ENCODE data around the gene SEC31B.

SEC31B gene

DNA sequence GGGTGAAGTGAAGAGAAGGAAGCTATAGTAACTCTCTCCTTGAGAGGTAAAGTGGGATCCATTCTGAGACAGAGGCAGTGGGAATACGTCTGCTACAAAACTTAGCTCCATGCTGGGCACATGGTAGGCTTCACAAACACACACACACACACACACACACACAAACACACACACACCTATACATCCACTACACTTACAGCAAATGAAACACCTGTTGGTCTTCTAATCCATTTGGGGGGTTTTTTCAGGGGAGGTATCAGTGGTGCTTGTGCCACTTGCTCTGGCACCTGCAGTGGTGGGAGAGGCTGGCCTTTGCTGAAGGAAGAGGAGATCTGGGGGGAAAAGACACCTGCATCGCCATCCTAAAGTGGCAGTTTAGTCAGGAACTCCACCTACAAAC lies 14.5 kb downstream of the SEC31B start:
- Histone ChIP-seq H4K91ac (ENCODE audit: low read length) (no peak overlapping the region), H3K14ac (ENCODE audit: low read length in 2 of 2) (no peak overlapping the region), H2BK15ac (ENCODE audit: low read depth, poor library complexity, severe bottlenecking) (no peak overlapping the region), H2AFZ (ENCODE audit: low read depth, low read length) (no peak overlapping the region), H4K8ac (ENCODE audit: low read length) (no peak overlapping the region), H3K18ac (ENCODE audit: low read depth in 1 of 2, low read length in 2 of 2) (no peak overlapping the region), H3K36me3 (ENCODE audit: control insufficient read depth in 1 of 2, insufficient read depth in 2 of 2, low read depth in 1 of 2, low read length in 2 of 2) (peaks cover 18 to 23% of the 10 kb centered on the region in 2 experiments), H3K79me1 (replicated peaks; ENCODE audit: low read length, poor library complexity, severe bottlenecking) (no peaks in the 10 kb centered on the region), H3K9me3 (ENCODE audit: control insufficient read depth, low read length) (no peaks in the 10 kb centered on the region), H3K27me3 (ENCODE audit: control insufficient read depth in 1 of 2, insufficient read depth in 1 of 2, low read length in 2 of 2) (peaks cover 0 to 13% of the 10 kb centered on the region in 2 experiments), H2BK120ac (ENCODE audit: low read depth, low read length) (no peak overlapping the region), H3K4ac (ENCODE audit: low read depth in 1 of 2, low read length in 2 of 2) (no peak overlapping the region), H3K4me3 (ENCODE audit: insufficient read depth in 1 of 2, low read depth in 1 of 2, low read length in 2 of 2) (no peak overlapping the region), H2AK5ac (ENCODE audit: low read length, severe bottlenecking) (no peak overlapping the region), H2BK5ac (ENCODE audit: low read depth, low read length, poor library complexity, severe bottlenecking) (no peak overlapping the region), H3K4me1 (ENCODE audit: control insufficient read depth, insufficient read depth, low read depth, low read length) (peaks cover 4% of the 10 kb centered on the region), H3K9ac (ENCODE audit: low read length) (no peak overlapping the region), H3K27ac (ENCODE audit: low read length, poor library complexity, severe bottlenecking) (no peak overlapping the region), H3K4me2 (ENCODE audit: low read length, poor library complexity, severe bottlenecking) (no peak overlapping the region), H3K23ac (ENCODE audit: low read length in 2 of 2) (no peak overlapping the region), H2BK12ac (ENCODE audit: low read length in 2 of 2) (no peak overlapping the region)
- DNase-seq: no peak
- WGBS: 100% methylated on average over 1 of the region's 2 CpGs

DNA sequence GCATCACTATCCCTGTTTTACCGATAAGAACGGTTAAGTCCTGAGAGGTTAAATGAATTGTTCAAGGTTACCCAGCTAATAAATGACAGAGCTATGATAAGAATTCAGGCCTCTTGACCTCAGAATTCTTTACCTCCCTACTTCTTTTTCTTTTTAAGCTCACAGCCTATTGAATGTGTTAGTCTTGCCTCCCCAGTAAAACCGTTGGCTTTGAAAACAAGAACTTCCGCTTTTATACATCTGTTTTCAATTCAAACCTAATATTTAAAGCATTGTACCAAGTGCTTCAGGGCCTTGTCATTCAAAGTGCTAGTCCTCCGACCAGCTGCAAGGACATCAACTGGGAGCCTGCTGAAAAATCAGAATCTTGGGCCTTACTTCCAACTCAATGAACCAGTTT lies 15.6 kb downstream of the SEC31B start:
- H3K9me3 ChIP-seq (ENCODE audit: control insufficient read depth, low read length): no peaks in the 10 kb centered on the region
- no peak overlapping the region for H2AFZ ChIP-seq (ENCODE audit: low read depth, low read length)
- H2BK5ac ChIP-seq (ENCODE audit: low read depth, low read length, poor library complexity, severe bottlenecking): no peak overlapping the region
- no peak overlapping the region for H3K9ac ChIP-seq (ENCODE audit: low read length)
- no peak overlapping the region for H2BK12ac ChIP-seq (ENCODE audit: low read length in 2 of 2)
- peaks cover 4% of the 10 kb centered on the region for H3K4me1 ChIP-seq (ENCODE audit: control insufficient read depth, insufficient read depth, low read depth, low read length)
- H3K27ac ChIP-seq (ENCODE audit: low read length, poor library complexity, severe bottlenecking): no peak overlapping the region
- H4K8ac ChIP-seq (ENCODE audit: low read length): no peak overlapping the region
- no peak overlapping the region for H2BK120ac ChIP-seq (ENCODE audit: low read depth, low read length)
- H2AK5ac ChIP-seq (ENCODE audit: low read length, severe bottlenecking): no peak overlapping the region
- no peak overlapping the region for H3K4me2 ChIP-seq (ENCODE audit: low read length, poor library complexity, severe bottlenecking)
- H3K4ac ChIP-seq (ENCODE audit: low read depth in 1 of 2, low read length in 2 of 2): no peak overlapping the region
- no peak for DNase-seq
- H3K4me3 ChIP-seq (ENCODE audit: insufficient read depth in 1 of 2, low read depth in 1 of 2, low read length in 2 of 2): no peak overlapping the region
- WGBS: 82% methylated on average over 5 of the region's 5 CpGs
- no peak overlapping the region for H3K18ac ChIP-seq (ENCODE audit: low read depth in 1 of 2, low read length in 2 of 2)
- no peaks in the 10 kb centered on the region for H3K79me1 ChIP-seq (replicated peaks; ENCODE audit: low read length, poor library complexity, severe bottlenecking)
- H2BK15ac ChIP-seq (ENCODE audit: low read depth, poor library complexity, severe bottlenecking): no peak overlapping the region
- peaks cover 0 to 8% of the 10 kb centered on the region in 2 experiments for H3K27me3 ChIP-seq (ENCODE audit: control insufficient read depth in 1 of 2, insufficient read depth in 1 of 2, low read length in 2 of 2)
- H3K14ac ChIP-seq (ENCODE audit: low read length in 2 of 2): no peak overlapping the region
- H4K91ac ChIP-seq (ENCODE audit: low read length): no peak overlapping the region
- H3K36me3 ChIP-seq (ENCODE audit: control insufficient read depth in 1 of 2, insufficient read depth in 2 of 2, low read depth in 1 of 2, low read length in 2 of 2): peaks cover 21 to 33% of the 10 kb centered on the region in 2 experiments
- H3K23ac ChIP-seq (ENCODE audit: low read length in 2 of 2): no peak overlapping the region

DNA sequence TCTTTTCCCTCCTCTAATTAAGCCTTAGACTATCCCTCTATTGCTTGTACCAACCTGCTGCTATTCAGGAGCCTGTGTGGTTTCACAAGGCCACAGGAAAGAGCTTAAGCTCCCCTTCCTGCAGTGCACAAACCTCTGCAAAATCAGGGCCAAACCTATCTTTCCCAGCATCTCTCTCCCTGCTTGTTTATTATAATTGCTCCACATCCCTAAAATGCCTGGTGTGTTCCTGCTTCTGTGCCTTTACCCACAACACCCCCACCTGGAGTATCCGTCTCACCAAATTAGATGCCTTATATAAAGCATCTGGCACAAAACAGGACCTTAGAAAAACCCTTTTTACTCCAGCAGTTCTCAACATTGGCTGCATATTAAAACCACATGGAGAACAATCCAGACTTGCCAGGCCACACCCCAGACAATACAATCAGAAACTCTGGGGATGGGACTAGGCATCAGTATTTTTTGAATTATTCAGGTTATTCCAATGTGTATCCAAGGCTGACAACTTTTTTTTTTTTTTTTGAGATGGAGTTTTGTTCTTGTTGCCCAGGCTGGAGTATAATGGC lies 16.7 kb downstream of the SEC31B start:
- H3K9ac ChIP-seq (ENCODE audit: low read length): no peak overlapping the region
- H3K4ac ChIP-seq (ENCODE audit: low read depth in 1 of 2, low read length in 2 of 2): no peak overlapping the region
- no peaks in the 10 kb centered on the region for H3K79me1 ChIP-seq (replicated peaks; ENCODE audit: low read length, poor library complexity, severe bottlenecking)
- no peak overlapping the region for H3K18ac ChIP-seq (ENCODE audit: low read depth in 1 of 2, low read length in 2 of 2)
- no peak overlapping the region for H3K4me3 ChIP-seq (ENCODE audit: insufficient read depth in 1 of 2, low read depth in 1 of 2, low read length in 2 of 2)
- no peaks in the 10 kb centered on the region for H3K9me3 ChIP-seq (ENCODE audit: control insufficient read depth, low read length)
- H3K14ac ChIP-seq (ENCODE audit: low read length in 2 of 2): no peak overlapping the region
- peaks cover 28 to 44% of the 10 kb centered on the region in 2 experiments for H3K36me3 ChIP-seq (ENCODE audit: control insufficient read depth in 1 of 2, insufficient read depth in 2 of 2, low read depth in 1 of 2, low read length in 2 of 2)
- no peak overlapping the region for H3K4me2 ChIP-seq (ENCODE audit: low read length, poor library complexity, severe bottlenecking)
- H4K91ac ChIP-seq (ENCODE audit: low read length): no peak overlapping the region
- H3K27me3 ChIP-seq (ENCODE audit: control insufficient read depth in 1 of 2, insufficient read depth in 1 of 2, low read length in 2 of 2): peaks cover 0 to 12% of the 10 kb centered on the region in 2 experiments
- peaks cover 4% of the 10 kb centered on the region for H3K4me1 ChIP-seq (ENCODE audit: control insufficient read depth, insufficient read depth, low read depth, low read length)
- no peak overlapping the region for H2AFZ ChIP-seq (ENCODE audit: low read depth, low read length)
- no peak overlapping the region for H3K23ac ChIP-seq (ENCODE audit: low read length in 2 of 2)
- no peak overlapping the region for H3K27ac ChIP-seq (ENCODE audit: low read length, poor library complexity, severe bottlenecking)
- H4K8ac ChIP-seq (ENCODE audit: low read length): no peak overlapping the region
- H2BK5ac ChIP-seq (ENCODE audit: low read depth, low read length, poor library complexity, severe bottlenecking): no peak overlapping the region
- H2AK5ac ChIP-seq (ENCODE audit: low read length, severe bottlenecking): no peak overlapping the region
- 95% methylated on average over 1 of the region's 1 CpG for WGBS
- DNase-seq: no peak
- H2BK12ac ChIP-seq (ENCODE audit: low read length in 2 of 2): no peak overlapping the region
- no peak overlapping the region for H2BK15ac ChIP-seq (ENCODE audit: low read depth, poor library complexity, severe bottlenecking)
- no peak overlapping the region for H2BK120ac ChIP-seq (ENCODE audit: low read depth, low read length)

DNA sequence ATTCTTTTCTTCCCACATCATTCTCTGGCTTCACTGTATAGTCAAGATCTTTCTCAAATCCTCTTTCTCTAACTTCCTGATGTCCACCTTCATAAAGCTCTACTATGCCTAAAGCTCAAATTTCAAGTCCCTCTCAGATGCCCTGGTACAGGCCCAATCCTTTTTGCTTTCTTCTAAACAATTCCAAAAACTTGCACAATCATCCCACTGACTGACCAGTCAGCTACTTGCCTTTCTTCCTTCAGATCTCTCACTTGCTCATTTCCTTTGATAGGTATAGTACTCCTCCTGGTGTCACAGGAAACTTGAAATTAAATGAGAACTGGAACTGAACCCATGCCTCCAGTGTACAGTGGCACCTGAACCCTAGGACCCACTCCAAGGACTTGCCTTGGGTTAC lies 18.2 kb downstream of the SEC31B start:
- H2BK12ac ChIP-seq (ENCODE audit: low read length in 2 of 2): no peak overlapping the region
- no peak overlapping the region for H3K4me3 ChIP-seq (ENCODE audit: insufficient read depth in 1 of 2, low read depth in 1 of 2, low read length in 2 of 2)
- no peak overlapping the region for H3K27ac ChIP-seq (ENCODE audit: low read length, poor library complexity, severe bottlenecking)
- no peaks in the 10 kb centered on the region for H3K4me1 ChIP-seq (ENCODE audit: control insufficient read depth, insufficient read depth, low read depth, low read length)
- DNase-seq: no peak
- H3K36me3 ChIP-seq (ENCODE audit: control insufficient read depth in 1 of 2, insufficient read depth in 2 of 2, low read depth in 1 of 2, low read length in 2 of 2): peaks cover 31 to 51% of the 10 kb centered on the region in 2 experiments
- H3K79me1 ChIP-seq (replicated peaks; ENCODE audit: low read length, poor library complexity, severe bottlenecking): no peaks in the 10 kb centered on the region
- no peak overlapping the region for H2AK5ac ChIP-seq (ENCODE audit: low read length, severe bottlenecking)
- no peak overlapping the region for H3K9ac ChIP-seq (ENCODE audit: low read length)
- H3K4me2 ChIP-seq (ENCODE audit: low read length, poor library complexity, severe bottlenecking): no peak overlapping the region
- no peak overlapping the region for H3K4ac ChIP-seq (ENCODE audit: low read depth in 1 of 2, low read length in 2 of 2)
- H2BK5ac ChIP-seq (ENCODE audit: low read depth, low read length, poor library complexity, severe bottlenecking): no peak overlapping the region
- no peak overlapping the region for H2BK15ac ChIP-seq (ENCODE audit: low read depth, poor library complexity, severe bottlenecking)
- no peak overlapping the region for H3K14ac ChIP-seq (ENCODE audit: low read length in 2 of 2)
- H3K27me3 ChIP-seq (ENCODE audit: control insufficient read depth in 1 of 2, insufficient read depth in 1 of 2, low read length in 2 of 2): peaks cover 0 to 12% of the 10 kb centered on the region in 2 experiments
- no peak overlapping the region for H2BK120ac ChIP-seq (ENCODE audit: low read depth, low read length)
- no peaks in the 10 kb centered on the region for H3K9me3 ChIP-seq (ENCODE audit: control insufficient read depth, low read length)
- H2AFZ ChIP-seq (ENCODE audit: low read depth, low read length): no peak overlapping the region
- H3K18ac ChIP-seq (ENCODE audit: low read depth in 1 of 2, low read length in 2 of 2): no peak overlapping the region
- no peak overlapping the region for H4K8ac ChIP-seq (ENCODE audit: low read length)
- no peak overlapping the region for H3K23ac ChIP-seq (ENCODE audit: low read length in 2 of 2)
- no peak overlapping the region for H4K91ac ChIP-seq (ENCODE audit: low read length)

Data from mesenchymal stem cell (in vitro differentiated cells and primary cell).